Transverse colon (tissue), 3 donors: ENCODE measurements around the gene DCUN1D3.

Experiments used
- CTCF ChIP-seq, 5 experiments: fragments of 200-600 bp in 3 of 5; fragments of 450-650 bp in 2 of 5; sonication (generic) in 3 of 5; IDR thresholded peaks; 1 replicate in 2 of 5; 2 replicates in 3 of 5; pipeline ENCODE4 v1.5.1; 2016 to 2017; ENCODE audit warnings: antibody characterized with exemption in 5 of 5, inconsistent platforms in 3 of 5, mild to moderate bottlenecking in 2 of 5, moderate library complexity in 1 of 5
- POLR2A ChIP-seq: fragments of 450-650 bp; IDR thresholded peaks from one replicate; pipeline ENCODE4 v1.6.1; 2016; ENCODE audit warnings: antibody characterized with exemption, mild to moderate bottlenecking, moderate library complexity

GRCh38 chr16:20941636-20941926, 41.4 kb upstream of the DCUN1D3 start:
- no peak for TF ChIP-seq CTCF (IDR thresholded peaks at IDR 0.05)
- TF ChIP-seq POLR2A, result no peak
